Endothelial cell of umbilical vein (primary cell): ENCODE results near the gene HOXD4. TPM values are rescaled to one million over a fixed set of nuclear protein-coding genes. Genes with fewer than 3 reads are reported as not detected.

ENCODE experiments used
- BruUV-seq: library from RNA; stranded (reverse); fragments of 400-500 nt; replicated peaks from 2 replicates; lab custom pipeline; 2021; lab: Mats Ljungman, UMichigan
- CTCF ChIA-PET: fragments of 300-600, 350-600 bp; sonication (Branson Sonifier 250); formaldehyde crosslinking; loops from one replicate; lab custom pipeline; 2021; ENCODE audit warnings: antibody characterized with exemption, inconsistent platforms; lab: Charles Lee
- POLR2A ChIA-PET: fragments of 300-600, 350-600 bp; sonication (Branson Sonifier 250); formaldehyde crosslinking; loops from one replicate; lab custom pipeline; 2021; ENCODE audit warnings: antibody characterized with exemption, inconsistent platforms; lab: Charles Lee
- DNase-seq: peaks from one replicate; pipeline ENCODE4 v3.0.0-alpha.2; 2011; ENCODE audit warnings: low read depth, low spot score
- FAIRE-seq: peaks from 2 replicates; lab custom pipeline; 2011; peaks lifted over from hg19 to GRCh38; lab: Jason Lieb, UNC
- H2AFZ ChIP-seq: 2 replicates; pipeline ENCODE4 v1.6.0; 2012; ENCODE audit warnings: low read depth, low read length, control low read depth, inconsistent platforms
- H3K27ac ChIP-seq: 2 replicates; pipeline ENCODE4 v1.5.1; 2011; ENCODE audit warnings: low read depth, mild to moderate bottlenecking, control low read depth, low read length, moderate library complexity; ENCODE audit not compliant: insufficient read depth
- H3K27me3 ChIP-seq, 2 experiments: 2 replicates each; pipeline versions ENCODE4 v1.6.0 to v1.6.1; 2011; ENCODE audit warnings: low read length in 2 of 2, mixed read lengths in 1 of 2; ENCODE audit not compliant: control insufficient read depth in 2 of 2, insufficient read depth in 2 of 2
- H3K36me3 ChIP-seq, 2 experiments: 2 replicates in 1 of 2; 3 replicates in 1 of 2; pipeline ENCODE4 v1.5.1; 2011; ENCODE audit warnings: low read length in 2 of 2, mild to moderate bottlenecking in 1 of 2, moderate library complexity in 1 of 2; ENCODE audit not compliant: control insufficient read depth in 2 of 2, insufficient read depth in 2 of 2; ENCODE audit errors: extremely low read depth in 1 of 2
- H3K4me1 ChIP-seq: 3 replicates; pipeline ENCODE4 v1.5.1; 2011; ENCODE audit warnings: mild to moderate bottlenecking, low read length; ENCODE audit not compliant: control insufficient read depth, insufficient read depth; ENCODE audit errors: extremely low read depth
- H3K4me2 ChIP-seq: 2 replicates; pipeline ENCODE4 v1.6.1; 2011; ENCODE audit warnings: low read length, control low read depth, mixed read lengths; ENCODE audit not compliant: insufficient read depth
- H3K4me3 ChIP-seq, 3 experiments: fragments of 200-600 bp in 1 of 3; sonication (generic), shearing (Covaris generic) in 1 of 3; replicated peaks in 1 of 3; 2 replicates each; pipeline ENCODE4 v1.5.1; 2011 to 2016; ENCODE audit warnings: control low read depth in 3 of 3, low read length in 3 of 3, mild to moderate bottlenecking in 2 of 3, inconsistent platforms in 1 of 3, low read depth in 1 of 3, moderate library complexity in 1 of 3; ENCODE audit not compliant: insufficient read depth in 1 of 3
- H3K79me2 ChIP-seq: 2 replicates; pipeline ENCODE4 v1.6.0; 2012; ENCODE audit warnings: low read length, inconsistent platforms; ENCODE audit not compliant: control insufficient read depth, insufficient read depth
- H3K9ac ChIP-seq: replicated peaks from 2 replicates; pipeline ENCODE3; 2011; ENCODE audit warnings: low read length, control low read depth; ENCODE audit not compliant: insufficient read depth; ENCODE audit errors: extremely low read depth
- H3K9me1 ChIP-seq: replicated peaks from 3 replicates; pipeline ENCODE4 v1.6.0; 2011; ENCODE audit warnings: mild to moderate bottlenecking, low read length; ENCODE audit not compliant: control insufficient read depth, insufficient read depth; ENCODE audit errors: extremely low read depth
- H3K9me3 ChIP-seq: replicated peaks from 2 replicates; pipeline ENCODE4 v1.5.1; 2012; ENCODE audit warnings: low read length, inconsistent platforms; ENCODE audit not compliant: control insufficient read depth, insufficient read depth
- H4K20me1 ChIP-seq: replicated peaks from 2 replicates; pipeline ENCODE3; 2011; ENCODE audit warnings: mild to moderate bottlenecking, low read length; ENCODE audit not compliant: control insufficient read depth, insufficient read depth; ENCODE audit errors: extremely low read depth
- CTCF ChIP-seq, 2 donors: IDR thresholded peaks; 1 replicate in 1 of 2; 2 replicates in 1 of 2; pipeline ENCODE4 v1.5.1; 2011; ENCODE audit warnings: low read length in 2 of 2, mild to moderate bottlenecking in 2 of 2, moderate library complexity in 2 of 2, control low read depth in 1 of 2, inconsistent platforms in 1 of 2, low read depth in 1 of 2; ENCODE audit not compliant: insufficient read depth in 1 of 2; ENCODE audit errors: extremely low read depth in 1 of 2
- EZH2 ChIP-seq: IDR thresholded peaks from 2 replicates; pipeline ENCODE4 v1.6.1; 2012; ENCODE audit warnings: borderline replicate concordance, low read depth, mild to moderate bottlenecking, moderate library complexity, low read length, inconsistent platforms; ENCODE audit not compliant: severe bottlenecking
- FOS ChIP-seq: IDR thresholded peaks from 2 replicates; pipeline ENCODE4 v1.6.1; 2011; ENCODE audit warnings: mild to moderate bottlenecking, low read length, moderate library complexity, borderline replicate concordance; ENCODE audit not compliant: insufficient read depth
- GATA2 ChIP-seq: IDR thresholded peaks from 2 replicates; pipeline ENCODE4 v1.7.0; 2011; ENCODE audit warnings: low read depth, mild to moderate bottlenecking, moderate library complexity, mixed read lengths, low read length; ENCODE audit not compliant: insufficient read length, insufficient read depth
- JUN ChIP-seq: IDR thresholded peaks from 2 replicates; pipeline ENCODE4 v1.6.1; 2011; ENCODE audit warnings: borderline replicate concordance, low read depth; ENCODE audit not compliant: insufficient read length, insufficient read depth
- MAX ChIP-seq: IDR thresholded peaks from 2 replicates; pipeline ENCODE4 v1.6.1; 2011; ENCODE audit not compliant: insufficient read depth, insufficient read length
- MYC ChIP-seq: IDR thresholded peaks from one replicate; pipeline ENCODE4 v1.6.1; 2011; ENCODE audit warnings: mild to moderate bottlenecking, low read depth, low read length
- POLR2A ChIP-seq: IDR thresholded peaks from 2 replicates; pipeline ENCODE4 v1.6.1; 2012; ENCODE audit warnings: low read depth, mild to moderate bottlenecking, control low read depth, low read length
- POLR2AphosphoS5 ChIP-seq: IDR thresholded peaks from 2 replicates; pipeline ENCODE4 v1.6.1; 2012; ENCODE audit warnings: low read depth, mild to moderate bottlenecking, control low read depth, low read length, moderate library complexity; ENCODE audit not compliant: insufficient read depth
- dilution Hi-C: fragments of 300-500 bp; cut with MboI; formaldehyde crosslinking; loops from one replicate; pipeline ENCODE4 v1.15.0; 2019; ENCODE audit warnings: low sequenced_read_pairs; ENCODE audit not compliant: extremely low pct_ligation_motif_present
- intact Hi-C: fragments of 100-400 bp; cut with micrococcal nuclease; formaldehyde crosslinking; loops from one replicate; pipeline ENCODE4 v1.10.0; 2022
- polyA plus RNA-seq, 4 experiments: library from polyadenylated mRNA; depleted of rRNA in 3 of 4; stranded (reverse) in 3 of 4; unstranded in 1 of 4; fragments of >200 nt; gene quantifications; 2 replicates each; pipeline versions ENCODE4 v1.2.1 to v1.2.3, GENCODE V29; 2011 to 2012; ENCODE audit warnings: missing spikeins in 1 of 4
- total RNA-seq: library from RNA; stranded (reverse); gene quantifications from 2 replicates; pipeline ENCODE4 v1.2.3, GENCODE V29; 2021

Gene HOXD4
- total and polyA plus RNA-seq, 2 donors (not counting 3 experiments of a cell fraction or from before 2014, with no cell fraction given) = 7.6 to 13.7 TPM

GRCh38 chr2:176174824-176175708 is 23.7 kb downstream of the HOXD4 start:
- Histone ChIP-seq H3K9me1 (no peaks in the 10 kb centered on the region), H2AFZ (no peak overlapping the region), H3K27ac (no peak overlapping the region), H3K4me2 (no peak overlapping the region), H3K4me3 (no peak overlapping the region), H3K27me3 (no peaks in the 10 kb centered on the region), H4K20me1 (no peaks in the 10 kb centered on the region), H3K9ac (no peak overlapping the region), H3K36me3 (no peaks in the 10 kb centered on the region), H3K79me2 (no peaks in the 10 kb centered on the region), H3K9me3 (no peaks in the 10 kb centered on the region), H3K4me1 (peaks cover 24% of the 10 kb centered on the region)
- POLR2A ChIA-PET = no interaction called here
- intact Hi-C loops = loop anchor here (5.0 kb wide), 1 partner anchor 342 kb away; no protein-coding TSS in a partner anchor
- no TSS peak for BruUV-seq
- TF ChIP-seq POLR2A (no peak), CTCF (IDR thresholded peaks at IDR 0.05; ENCODE audit: extremely low read depth in 1 of 2, insufficient read depth in 1 of 2, low read depth in 1 of 2, low read length in 2 of 2) (no peak), MYC (no peak), FOS (no peak), MAX (no peak), JUN (no peak), GATA2 (no peak), EZH2 (no peak), POLR2AphosphoS5 (no peak)
- dilution Hi-C loops = no loop called here
- no peak for FAIRE-seq
- DNase-seq = no peak
- CTCF ChIA-PET = interaction anchor here (0.7 to 3.5 kb wide), 6 partner anchors 10 to 477 kb away, joined by 3 to 20 read pairs (median 4); no protein-coding TSS in a partner anchor
